ENCODE data around the gene ARL5A. TPM values are rescaled to one million over a fixed set of nuclear protein-coding genes. Genes with fewer than 3 reads are reported as not detected.

Gene ARL5A
- total RNA-seq, 1 experiment from 2014 or later = 55.0 TPM

- BruUV-seq (replicated peaks) = no TSS peak
- ChIA-PET CTCF (no interaction called here), POLR2A (ENCODE audit: low non-redundant PET) (no interaction called here)
- TF ChIP-seq, protein P1, sequence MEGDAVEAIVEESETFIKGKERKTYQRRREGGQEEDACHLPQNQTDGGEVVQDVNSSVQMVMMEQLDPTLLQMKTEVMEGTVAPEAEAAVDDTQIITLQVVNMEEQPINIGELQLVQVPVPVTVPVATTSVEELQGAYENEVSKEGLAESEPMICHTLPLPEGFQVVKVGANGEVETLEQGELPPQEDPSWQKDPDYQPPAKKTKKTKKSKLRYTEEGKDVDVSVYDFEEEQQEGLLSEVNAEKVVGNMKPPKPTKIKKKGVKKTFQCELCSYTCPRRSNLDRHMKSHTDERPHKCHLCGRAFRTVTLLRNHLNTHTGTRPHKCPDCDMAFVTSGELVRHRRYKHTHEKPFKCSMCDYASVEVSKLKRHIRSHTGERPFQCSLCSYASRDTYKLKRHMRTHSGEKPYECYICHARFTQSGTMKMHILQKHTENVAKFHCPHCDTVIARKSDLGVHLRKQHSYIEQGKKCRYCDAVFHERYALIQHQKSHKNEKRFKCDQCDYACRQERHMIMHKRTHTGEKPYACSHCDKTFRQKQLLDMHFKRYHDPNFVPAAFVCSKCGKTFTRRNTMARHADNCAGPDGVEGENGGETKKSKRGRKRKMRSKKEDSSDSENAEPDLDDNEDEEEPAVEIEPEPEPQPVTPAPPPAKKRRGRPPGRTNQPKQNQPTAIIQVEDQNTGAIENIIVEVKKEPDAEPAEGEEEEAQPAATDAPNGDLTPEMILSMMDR (conservative IDR thresholded peaks at IDR 0.05; ENCODE audit: low read depth, low read length) = no peak
- TF ChIP-seq EZH2 (IDR thresholded peaks at IDR 0.05; ENCODE audit: borderline replicate concordance, low read depth, low read length, poor library complexity, severe bottlenecking) = no peak
- Histone ChIP-seq H3K36me3 (ENCODE audit: insufficient read depth, low read length, poor library complexity, severe bottlenecking) (no peaks in the 10 kb centered on the region), H3K27ac (ENCODE audit: low read depth, low read length, poor library complexity, severe bottlenecking) (no peak overlapping the region), H3K9me3 (ENCODE audit: low read depth, low read length, poor library complexity, severe bottlenecking) (no peaks in the 10 kb centered on the region), H3K4me1 (ENCODE audit: insufficient read depth, low read length, poor library complexity, severe bottlenecking) (no peaks in the 10 kb centered on the region), H3K4me3 (ENCODE audit: low read depth, low read length, poor library complexity, severe bottlenecking) (no peak overlapping the region), H3K27me3 (replicated peaks; ENCODE audit: insufficient read depth, low read depth, low read length, poor library complexity) (no peaks in the 10 kb centered on the region)
- no peak for DNase-seq (ENCODE audit: low spot score)
- intact Hi-C loops (cut with micrococcal nuclease; ENCODE audit: unreplicated experiment) = no loop called here
Measured at GRCh38 chr2:151758744-151759143, 69.5 kb downstream of the ARL5A start.

- Histone ChIP-seq H3K4me1 (ENCODE audit: insufficient read depth, low read length, poor library complexity, severe bottlenecking) (no peaks in the 10 kb centered on the region), H3K27ac (ENCODE audit: low read depth, low read length, poor library complexity, severe bottlenecking) (no peak overlapping the region), H3K4me3 (ENCODE audit: low read depth, low read length, poor library complexity, severe bottlenecking) (no peak overlapping the region), H3K27me3 (replicated peaks; ENCODE audit: insufficient read depth, low read depth, low read length, poor library complexity) (no peaks in the 10 kb centered on the region), H3K36me3 (ENCODE audit: insufficient read depth, low read length, poor library complexity, severe bottlenecking) (no peaks in the 10 kb centered on the region), H3K9me3 (ENCODE audit: low read depth, low read length, poor library complexity, severe bottlenecking) (no peaks in the 10 kb centered on the region)
- no peak for TF ChIP-seq EZH2 (IDR thresholded peaks at IDR 0.05; ENCODE audit: borderline replicate concordance, low read depth, low read length, poor library complexity, severe bottlenecking)
- TF ChIP-seq, protein P1 (conservative IDR thresholded peaks at IDR 0.05; ENCODE audit: low read depth, low read length) = no peak
- BruUV-seq (replicated peaks) = no TSS peak
- DNase-seq (ENCODE audit: low spot score) = no peak
- ChIA-PET POLR2A (ENCODE audit: low non-redundant PET) (no interaction called here), CTCF (no interaction called here)
- intact Hi-C loops (cut with micrococcal nuclease; ENCODE audit: unreplicated experiment) = no loop called here
Measured at GRCh38 chr2:151757861-151758260, 70.4 kb downstream of the ARL5A start.

DNA sequence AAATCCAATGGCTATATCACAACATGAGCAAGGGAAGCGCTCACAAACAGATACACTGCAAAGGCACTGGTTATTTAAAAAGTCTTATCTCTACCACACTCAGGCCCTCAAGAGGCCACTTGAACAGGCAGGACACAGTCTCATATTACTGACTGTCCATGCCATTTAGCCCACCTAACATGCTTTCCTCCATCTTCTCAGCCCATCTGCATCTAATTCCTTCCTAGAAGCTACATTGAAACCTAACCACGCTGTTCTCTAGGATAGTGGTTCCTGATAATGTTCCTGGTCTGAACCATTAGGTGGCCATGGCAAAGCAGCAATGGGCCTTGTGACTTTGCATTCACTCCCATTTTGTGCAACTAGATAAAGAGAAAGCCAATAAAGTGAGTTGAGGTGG lies 71.4 kb downstream of the ARL5A start:
- Histone ChIP-seq H3K4me1 (ENCODE audit: insufficient read depth, low read length, poor library complexity, severe bottlenecking) (no peaks in the 10 kb centered on the region), H3K36me3 (ENCODE audit: insufficient read depth, low read length, poor library complexity, severe bottlenecking) (no peaks in the 10 kb centered on the region), H3K27me3 (replicated peaks; ENCODE audit: insufficient read depth, low read depth, low read length, poor library complexity) (no peaks in the 10 kb centered on the region), H3K27ac (ENCODE audit: low read depth, low read length, poor library complexity, severe bottlenecking) (no peak overlapping the region), H3K4me3 (ENCODE audit: low read depth, low read length, poor library complexity, severe bottlenecking) (no peak overlapping the region), H3K9me3 (ENCODE audit: low read depth, low read length, poor library complexity, severe bottlenecking) (no peaks in the 10 kb centered on the region)
- intact Hi-C loops (cut with micrococcal nuclease; ENCODE audit: unreplicated experiment) = no loop called here
- ChIA-PET POLR2A (ENCODE audit: low non-redundant PET) (no interaction called here), CTCF (no interaction called here)
- BruUV-seq (replicated peaks) = no TSS peak
- TF ChIP-seq, protein P1 (conservative IDR thresholded peaks at IDR 0.05; ENCODE audit: low read depth, low read length) = no peak
- no peak for TF ChIP-seq EZH2 (IDR thresholded peaks at IDR 0.05; ENCODE audit: borderline replicate concordance, low read depth, low read length, poor library complexity, severe bottlenecking)
- DNase-seq (ENCODE audit: low spot score) = no peak
